Esophagus squamous epithelium (tissue), 5 donors: ENCODE results near the gene KRTAP10-2. TPM values are rescaled to one million over a fixed set of nuclear protein-coding genes. Genes with fewer than 3 reads are reported as not detected.
A peak's percentile ranks its signal among the peaks of the same experiment; 100 is the strongest.
"Not testable (repeated sequence)": the region's sequence is repeated elsewhere in the genome, so short reads cannot be mapped to it uniquely, and the experiment has no call there.

Experiments
- DNase-seq: peaks from one replicate; lab custom pipeline; 2025; lab: John Stamatoyannopoulos, UW
- H3K27ac ChIP-seq, 4 donors: fragments of 200-600 bp; sonication (generic); one replicate each; pipeline ENCODE4 v1.5.1; 2016 to 2019; ENCODE audit warnings: mild to moderate bottlenecking in 1 of 4
- H3K27me3 ChIP-seq, 4 donors: fragments of 200-600 bp; sonication (generic); 1 replicate in 3 of 4; 2 replicates in 1 of 4; pipeline versions ENCODE4 v1.5.1 to v1.6.0; 2017 to 2021; ENCODE audit warnings: antibody characterized with exemption in 1 of 4
- H3K36me3 ChIP-seq, 3 donors: fragments of 200-600 bp; sonication (generic); one replicate each; pipeline ENCODE4 v1.5.1; 2016 to 2019
- H3K4me1 ChIP-seq, 3 donors: fragments of 200-600 bp; sonication (generic); one replicate each; pipeline ENCODE4 v1.5.1; 2017 to 2019
- H3K4me3 ChIP-seq, 4 donors: fragments of 200-600 bp; sonication (generic); 1 replicate in 3 of 4; 2 replicates in 1 of 4; pipeline ENCODE4 v1.5.1; 2016 to 2019; ENCODE audit warnings: mild to moderate bottlenecking in 2 of 4, moderate library complexity in 1 of 4
- H3K9me3 ChIP-seq, 3 donors: fragments of 200-600 bp; sonication (generic); one replicate each; pipeline ENCODE4 v1.5.1; 2016 to 2019
- CTCF ChIP-seq, 6 experiments: fragments of 450-650 bp in 4 of 6; fragments of 200-600 bp in 2 of 6; sonication (generic) in 2 of 6; IDR thresholded peaks; one replicate each; pipeline ENCODE4 v1.5.1; 2016 to 2019; ENCODE audit warnings: antibody characterized with exemption in 6 of 6, mild to moderate bottlenecking in 4 of 6, moderate library complexity in 4 of 6
- POLR2A ChIP-seq, 4 donors: fragments of 450-650 bp; IDR thresholded peaks; one replicate each; pipeline ENCODE4 v1.6.1; 2017; ENCODE audit warnings: antibody characterized with exemption in 4 of 4, mild to moderate bottlenecking in 4 of 4, moderate library complexity in 3 of 4
- WGBS, 2 donors: methylation state at CpG; one replicate each; pipeline ENCODE4 v1.1.5; 2018; 5-methylcytosine and 5-hydroxymethylcytosine counted together
- intact Hi-C: fragments of 100-400 bp; cut with DNase I; formaldehyde crosslinking; loops from one replicate; pipeline ENCODE4 v1.15.0; 2022
- total RNA-seq, 4 donors: library from RNA; depleted of rRNA; stranded (reverse); fragments of >200 nt; gene quantifications; one replicate each; pipeline ENCODE4 v1.1.0, GENCODE V29; 2016
- donor health status: DM: yes; HTN: yes; CAD: no.

KRTAP10-2 gene
- total RNA-seq, 4 donors from 2014 or later: not detected

- Histone ChIP-seq H3K9me3 (no peaks in the 10 kb centered on the region), H3K4me1 (no peaks in the 10 kb centered on the region), H3K27me3 (peaks cover 0 to 48% (median 0%) of the 10 kb centered on the region in 4 donors), H3K36me3 (no peaks in the 10 kb centered on the region), H3K4me3 (no peak overlapping the region), H3K27ac (no peak overlapping the region)
- no peak for TF ChIP-seq CTCF (IDR thresholded peaks at IDR 0.05)
- no peak for TF ChIP-seq POLR2A (IDR thresholded peaks at IDR 0.05)
- WGBS, 2 donors: 80 to 81% methylated on average over 8 to 9 of the region's 9 CpGs
- intact Hi-C loops: no loop called here
- no peak for DNase-seq
Observed at GRCh38 chr21:44556879-44557278, 5.6 kb upstream of the KRTAP10-2 start.

- DNase-seq: no peak
- WGBS, 2 donors: 70 to 75% methylated on average over 10 to 12 of the region's 13 CpGs
- peaks cover 0 to 14% (median 0%) of the 10 kb centered on the region in 3 donors for H3K4me1 ChIP-seq
- no peaks in the 10 kb centered on the region for H3K9me3 ChIP-seq
- intact Hi-C loops: no loop called here
- no peak overlapping the region for H3K27ac ChIP-seq
- H3K36me3 ChIP-seq: no peaks in the 10 kb centered on the region
- no peak overlapping the region for H3K4me3 ChIP-seq
- peaks cover 0 to 58% (median 0%) of the 10 kb centered on the region in 4 donors for H3K27me3 ChIP-seq
- no peak for TF ChIP-seq CTCF (IDR thresholded peaks at IDR 0.05)
- no peak for TF ChIP-seq POLR2A (IDR thresholded peaks at IDR 0.05)
Observed at GRCh38 chr21:44555200-44555875, 4.0 kb upstream of the KRTAP10-2 start.

GRCh38 chr21:44552681-44553080 is 1.4 kb upstream of the KRTAP10-2 start:
- H3K4me3 ChIP-seq: no peak overlapping the region
- no peaks in the 10 kb centered on the region for H3K36me3 ChIP-seq
- H3K27ac ChIP-seq: no peak overlapping the region
- H3K9me3 ChIP-seq: no peaks in the 10 kb centered on the region
- peaks cover 0 to 71% (median 0%) of the 10 kb centered on the region in 4 donors for H3K27me3 ChIP-seq
- TF ChIP-seq POLR2A (IDR thresholded peaks at IDR 0.05): no peak
- TF ChIP-seq CTCF (IDR thresholded peaks at IDR 0.05): no peak
- intact Hi-C loops: no loop called here
- H3K4me1 ChIP-seq: peaks cover 0 to 35% (median 5%) of the 10 kb centered on the region in 3 donors
- 86% methylated on average over 5 of the region's 13 CpGs for WGBS, 2 donors
- DNase-seq: no peak

GRCh38 chr21:44552136-44552535 is 831 bp upstream of the KRTAP10-2 start:
- Histone ChIP-seq H3K4me3 (no peak overlapping the region), H3K4me1 (peaks cover 0 to 35% (median 5%) of the 10 kb centered on the region in 3 donors), H3K36me3 (no peaks in the 10 kb centered on the region), H3K27ac (no peak overlapping the region), H3K9me3 (no peaks in the 10 kb centered on the region), H3K27me3 (peaks cover 0 to 69% (median 0%) of the 10 kb centered on the region in 4 donors)
- TF ChIP-seq POLR2A (IDR thresholded peaks at IDR 0.05) (no peak), CTCF (IDR thresholded peaks at IDR 0.05) (no peak)
- no peak for DNase-seq
- WGBS, 2 donors: 60 to 89% methylated on average over 1 to 4 of the region's 6 CpGs
- intact Hi-C loops: no loop called here

- Histone ChIP-seq H3K4me3 (no peak overlapping the region), H3K4me1 (peaks cover 0 to 35% (median 5%) of the 10 kb centered on the region in 3 donors), H3K36me3 (no peaks in the 10 kb centered on the region), H3K27ac (no peak overlapping the region), H3K9me3 (peaks cover 0 to 11% (median 0%) of the 10 kb centered on the region in 3 donors), H3K27me3 (peaks cover 0 to 57% (median 0%) of the 10 kb centered on the region in 4 donors)
- WGBS, 2 donors: 15 to 17% methylated on average over 5 to 6 of the region's 10 CpGs
- intact Hi-C loops: no loop called here
- peak in 1 of 6 experiments; percentile 41 for TF ChIP-seq CTCF (IDR thresholded peaks at IDR 0.05)
- TF ChIP-seq POLR2A (IDR thresholded peaks at IDR 0.05): no peak
- no peak for DNase-seq
Observed at GRCh38 chr21:44550807-44551206, 498 bp downstream of the KRTAP10-2 start.

- Histone ChIP-seq H3K4me1 (peaks cover 0 to 35% (median 5%) of the 10 kb centered on the region in 3 donors), H3K27me3 (peaks cover 0 to 52% (median 0%) of the 10 kb centered on the region in 4 donors), H3K9me3 (peaks cover 0 to 11% (median 0%) of the 10 kb centered on the region in 3 donors)
- H3K4me3 ChIP-seq, H3K36me3 ChIP-seq, H3K27ac ChIP-seq, intact Hi-C loops, DNase-seq: not testable (repeated sequence)
- 0% methylated on average over 1 of the region's 17 CpGs; no CpG with 5 or more reads in 1 of the 2 donors for WGBS, 2 donors
Observed at GRCh38 chr21:44550285-44550684, 1.0 kb downstream of the KRTAP10-2 start.
